ENCODE measurements around the gene RDH5. TPM values are rescaled to one million over a fixed set of nuclear protein-coding genes. Genes with fewer than 3 reads are reported as not detected.

The RDH5 gene, protein sequence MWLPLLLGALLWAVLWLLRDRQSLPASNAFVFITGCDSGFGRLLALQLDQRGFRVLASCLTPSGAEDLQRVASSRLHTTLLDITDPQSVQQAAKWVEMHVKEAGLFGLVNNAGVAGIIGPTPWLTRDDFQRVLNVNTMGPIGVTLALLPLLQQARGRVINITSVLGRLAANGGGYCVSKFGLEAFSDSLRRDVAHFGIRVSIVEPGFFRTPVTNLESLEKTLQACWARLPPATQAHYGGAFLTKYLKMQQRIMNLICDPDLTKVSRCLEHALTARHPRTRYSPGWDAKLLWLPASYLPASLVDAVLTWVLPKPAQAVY
- polyA plus RNA-seq (3.4 and 6.6 TPM in 2 replicates), polyA minus RNA-seq (2.0 and 2.7 TPM in 2 replicates)

GRCh38 chr12:55720071-55720564, at the start of gene RDH5:
RDH5 (plus strand) TSS chr12:55720393; CDS start chr12:55721185, 792 bp downstream.
- H3K4me3 ChIP-seq (ENCODE audit: low read length), result no peak within 1 kb of the TSS

DNA sequence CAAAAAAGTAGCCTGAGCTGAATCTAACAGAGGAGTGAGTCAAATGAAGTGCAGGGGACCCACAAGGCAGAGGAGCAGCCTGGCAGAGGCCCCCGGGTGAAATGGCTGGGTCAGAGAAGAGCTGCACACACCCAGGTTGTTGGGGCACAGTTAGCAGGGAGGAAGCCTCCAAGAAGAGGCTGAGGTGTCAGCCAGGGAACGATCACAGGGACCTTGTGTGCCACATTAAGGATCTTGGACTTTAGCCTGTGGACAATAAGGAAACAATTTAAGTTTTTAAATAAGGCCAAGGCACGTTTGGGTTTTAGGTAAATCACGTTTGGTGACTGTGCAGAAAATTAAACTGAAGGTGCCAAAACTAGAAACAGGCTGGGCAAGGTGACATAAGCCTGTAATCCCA, 48.4 kb upstream of the RDH5 start:
- H3F3A ChIP-seq (ENCODE audit: insufficient read depth, low read length, poor library complexity, severe bottlenecking), result no peaks in the 10 kb centered on the region

More at GRCh38 chr12:55720071-55720564, at the start of gene RDH5:
- peaks cover 3% of the 10 kb centered on the region for H3K36me3 ChIP-seq (ENCODE audit: insufficient read depth, low read length)
- H3K9ac ChIP-seq (ENCODE audit: low read length), result no peak within 1 kb of the TSS
- H2AFZ ChIP-seq (ENCODE audit: low read depth, low read length), result no peak within 1 kb of the TSS
- H3K9me2 ChIP-seq (ENCODE audit: insufficient read depth, low read length), result no peaks in the 10 kb centered on the region
- no peak within 1 kb of the TSS for H3K4me2 ChIP-seq (ENCODE audit: low read length)
- H3K79me2 ChIP-seq (replicated peaks; ENCODE audit: insufficient read depth, low read length), result peaks cover 7% of the 10 kb centered on the region
- H3K27me3 ChIP-seq (ENCODE audit: insufficient read depth, low read depth, low read length), result no peaks in the 10 kb centered on the region
- no peak within 1 kb of the TSS for H3K27ac ChIP-seq (ENCODE audit: low read length)
- TF ChIP-seq SMC3 (conservative IDR thresholded peaks at IDR 0.05; ENCODE audit: poor library complexity) (no peak), RAD21 (conservative IDR thresholded peaks at IDR 0.05) (no peak), MXI1 (conservative IDR thresholded peaks at IDR 0.05; ENCODE audit: poor library complexity, severe bottlenecking) (no peak), TAF1 (IDR thresholded peaks at IDR 0.05; ENCODE audit: low read depth) (no peak)
- TF ChIP-seq, protein P1, sequence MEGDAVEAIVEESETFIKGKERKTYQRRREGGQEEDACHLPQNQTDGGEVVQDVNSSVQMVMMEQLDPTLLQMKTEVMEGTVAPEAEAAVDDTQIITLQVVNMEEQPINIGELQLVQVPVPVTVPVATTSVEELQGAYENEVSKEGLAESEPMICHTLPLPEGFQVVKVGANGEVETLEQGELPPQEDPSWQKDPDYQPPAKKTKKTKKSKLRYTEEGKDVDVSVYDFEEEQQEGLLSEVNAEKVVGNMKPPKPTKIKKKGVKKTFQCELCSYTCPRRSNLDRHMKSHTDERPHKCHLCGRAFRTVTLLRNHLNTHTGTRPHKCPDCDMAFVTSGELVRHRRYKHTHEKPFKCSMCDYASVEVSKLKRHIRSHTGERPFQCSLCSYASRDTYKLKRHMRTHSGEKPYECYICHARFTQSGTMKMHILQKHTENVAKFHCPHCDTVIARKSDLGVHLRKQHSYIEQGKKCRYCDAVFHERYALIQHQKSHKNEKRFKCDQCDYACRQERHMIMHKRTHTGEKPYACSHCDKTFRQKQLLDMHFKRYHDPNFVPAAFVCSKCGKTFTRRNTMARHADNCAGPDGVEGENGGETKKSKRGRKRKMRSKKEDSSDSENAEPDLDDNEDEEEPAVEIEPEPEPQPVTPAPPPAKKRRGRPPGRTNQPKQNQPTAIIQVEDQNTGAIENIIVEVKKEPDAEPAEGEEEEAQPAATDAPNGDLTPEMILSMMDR (IDR thresholded peaks at IDR 0.05; ENCODE audit: poor library complexity, severe bottlenecking), result no peak
- TF ChIP-seq, protein P2, sequence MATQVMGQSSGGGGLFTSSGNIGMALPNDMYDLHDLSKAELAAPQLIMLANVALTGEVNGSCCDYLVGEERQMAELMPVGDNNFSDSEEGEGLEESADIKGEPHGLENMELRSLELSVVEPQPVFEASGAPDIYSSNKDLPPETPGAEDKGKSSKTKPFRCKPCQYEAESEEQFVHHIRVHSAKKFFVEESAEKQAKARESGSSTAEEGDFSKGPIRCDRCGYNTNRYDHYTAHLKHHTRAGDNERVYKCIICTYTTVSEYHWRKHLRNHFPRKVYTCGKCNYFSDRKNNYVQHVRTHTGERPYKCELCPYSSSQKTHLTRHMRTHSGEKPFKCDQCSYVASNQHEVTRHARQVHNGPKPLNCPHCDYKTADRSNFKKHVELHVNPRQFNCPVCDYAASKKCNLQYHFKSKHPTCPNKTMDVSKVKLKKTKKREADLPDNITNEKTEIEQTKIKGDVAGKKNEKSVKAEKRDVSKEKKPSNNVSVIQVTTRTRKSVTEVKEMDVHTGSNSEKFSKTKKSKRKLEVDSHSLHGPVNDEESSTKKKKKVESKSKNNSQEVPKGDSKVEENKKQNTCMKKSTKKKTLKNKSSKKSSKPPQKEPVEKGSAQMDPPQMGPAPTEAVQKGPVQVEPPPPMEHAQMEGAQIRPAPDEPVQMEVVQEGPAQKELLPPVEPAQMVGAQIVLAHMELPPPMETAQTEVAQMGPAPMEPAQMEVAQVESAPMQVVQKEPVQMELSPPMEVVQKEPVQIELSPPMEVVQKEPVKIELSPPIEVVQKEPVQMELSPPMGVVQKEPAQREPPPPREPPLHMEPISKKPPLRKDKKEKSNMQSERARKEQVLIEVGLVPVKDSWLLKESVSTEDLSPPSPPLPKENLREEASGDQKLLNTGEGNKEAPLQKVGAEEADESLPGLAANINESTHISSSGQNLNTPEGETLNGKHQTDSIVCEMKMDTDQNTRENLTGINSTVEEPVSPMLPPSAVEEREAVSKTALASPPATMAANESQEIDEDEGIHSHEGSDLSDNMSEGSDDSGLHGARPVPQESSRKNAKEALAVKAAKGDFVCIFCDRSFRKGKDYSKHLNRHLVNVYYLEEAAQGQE (IDR thresholded peaks at IDR 0.05; ENCODE audit: borderline replicate concordance), result no peak
- H3K9me3 ChIP-seq (ENCODE audit: low read length), result no peaks in the 10 kb centered on the region
- H3F3A ChIP-seq (ENCODE audit: insufficient read depth, low read length, poor library complexity, severe bottlenecking), result no peaks in the 10 kb centered on the region
- H4K20me1 ChIP-seq (ENCODE audit: insufficient read depth), result no peaks in the 10 kb centered on the region

More for the DNA sequence above, 48.4 kb upstream of the RDH5 start:
- H2AFZ ChIP-seq (ENCODE audit: low read depth, low read length), result no peak overlapping the region
- TF ChIP-seq, protein P1 (IDR thresholded peaks at IDR 0.05; ENCODE audit: poor library complexity, severe bottlenecking), result no peak
- no peak for TF ChIP-seq RAD21 (conservative IDR thresholded peaks at IDR 0.05)
- TF ChIP-seq, protein P2 (IDR thresholded peaks at IDR 0.05; ENCODE audit: borderline replicate concordance), result no peak
- no peak for TF ChIP-seq EP300 (conservative IDR thresholded peaks at IDR 0.05; ENCODE audit: poor library complexity, severe bottlenecking)
- no peak for TF ChIP-seq POLR2AphosphoS5 (IDR thresholded peaks at IDR 0.05)
- TF ChIP-seq EZH2 (IDR thresholded peaks at IDR 0.05; ENCODE audit: borderline replicate concordance, insufficient read depth, low read length, poor library complexity, severe bottlenecking), result no peak
- TF ChIP-seq SMC3 (conservative IDR thresholded peaks at IDR 0.05; ENCODE audit: poor library complexity), result no peak
- no peak for TF ChIP-seq MXI1 (conservative IDR thresholded peaks at IDR 0.05; ENCODE audit: poor library complexity, severe bottlenecking)
- no peak for TF ChIP-seq TAF1 (IDR thresholded peaks at IDR 0.05; ENCODE audit: low read depth)
- H3K27ac ChIP-seq (ENCODE audit: low read length), result no peak overlapping the region
- no peaks in the 10 kb centered on the region for H3K36me3 ChIP-seq (ENCODE audit: insufficient read depth, low read length)
- no peaks in the 10 kb centered on the region for H3K79me2 ChIP-seq (replicated peaks; ENCODE audit: insufficient read depth, low read length)
- no peaks in the 10 kb centered on the region for H3K9me2 ChIP-seq (ENCODE audit: insufficient read depth, low read length)
- H3K9ac ChIP-seq (ENCODE audit: low read length), result no peak overlapping the region
- H3K4me2 ChIP-seq (ENCODE audit: low read length), result no peak overlapping the region
- no peak overlapping the region for H3K4me3 ChIP-seq (ENCODE audit: low read length)
- no peaks in the 10 kb centered on the region for H4K20me1 ChIP-seq (ENCODE audit: insufficient read depth)
- no peaks in the 10 kb centered on the region for H3K9me3 ChIP-seq (ENCODE audit: low read length)
- no peaks in the 10 kb centered on the region for H3K27me3 ChIP-seq (ENCODE audit: insufficient read depth, low read depth, low read length)

Data from neural cell (in vitro differentiated cells).